ENCODE measurements around the gene TAF5L.

- TF ChIP-seq POLR2A (IDR thresholded peaks at IDR 0.05) (no peak), CTCF (IDR thresholded peaks at IDR 0.05) (no peak)
Measured at GRCh38 chr1:229621663-229622062, 4.3 kb downstream of the TAF5L start.
